Measurements from ENCODE around the gene SHISA5. TPM values are rescaled to one million over a fixed set of nuclear protein-coding genes. Genes with fewer than 3 reads are reported as not detected.

SHISA5 gene
- total RNA-seq, 4 donors from 2014 or later, result 17.0 to 31.6 (median 23.4) TPM

DNA sequence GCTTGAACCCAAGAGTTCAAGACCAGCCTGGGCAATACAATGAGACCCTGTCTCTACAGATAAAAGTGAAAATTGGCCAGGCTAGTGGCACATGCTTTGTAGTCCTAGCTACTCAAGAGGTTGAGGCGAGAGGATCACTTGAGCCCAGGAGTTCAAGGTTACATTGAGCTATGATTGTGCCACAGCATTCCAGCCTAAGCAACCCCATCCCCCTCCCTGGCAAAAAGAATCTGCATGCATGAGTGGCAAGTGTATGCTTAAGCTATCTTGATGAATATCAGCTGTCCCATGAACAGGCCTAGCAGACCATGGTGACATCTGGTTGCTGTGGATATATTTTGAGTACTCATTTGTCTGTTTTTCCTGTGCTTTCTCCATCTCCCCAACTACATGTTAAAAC is 52.7 kb downstream of the SHISA5 start:
- in situ Hi-C loops (cut with MboI; ENCODE audit: low sequenced_read_pairs in 4 of 4), result no loop called here
- H3K4me1 ChIP-seq, result peaks cover 13 to 14% of the 10 kb centered on the region in 2 donors
- no peak for ATAC-seq
- no peaks in the 10 kb centered on the region for H3K27me3 ChIP-seq
- DNase-seq, result no peak
- H3K36me3 ChIP-seq, result peaks cover 0 to 46% of the 10 kb centered on the region in 2 donors
- intact Hi-C loops (cut with DNase I; ENCODE audit: low total_unique reads), result no loop called here
- no peaks in the 10 kb centered on the region for H3K9me3 ChIP-seq
- H3K4me3 ChIP-seq, result no peak overlapping the region
- H3K27ac ChIP-seq, result no peak overlapping the region
- TF ChIP-seq, protein P1, sequence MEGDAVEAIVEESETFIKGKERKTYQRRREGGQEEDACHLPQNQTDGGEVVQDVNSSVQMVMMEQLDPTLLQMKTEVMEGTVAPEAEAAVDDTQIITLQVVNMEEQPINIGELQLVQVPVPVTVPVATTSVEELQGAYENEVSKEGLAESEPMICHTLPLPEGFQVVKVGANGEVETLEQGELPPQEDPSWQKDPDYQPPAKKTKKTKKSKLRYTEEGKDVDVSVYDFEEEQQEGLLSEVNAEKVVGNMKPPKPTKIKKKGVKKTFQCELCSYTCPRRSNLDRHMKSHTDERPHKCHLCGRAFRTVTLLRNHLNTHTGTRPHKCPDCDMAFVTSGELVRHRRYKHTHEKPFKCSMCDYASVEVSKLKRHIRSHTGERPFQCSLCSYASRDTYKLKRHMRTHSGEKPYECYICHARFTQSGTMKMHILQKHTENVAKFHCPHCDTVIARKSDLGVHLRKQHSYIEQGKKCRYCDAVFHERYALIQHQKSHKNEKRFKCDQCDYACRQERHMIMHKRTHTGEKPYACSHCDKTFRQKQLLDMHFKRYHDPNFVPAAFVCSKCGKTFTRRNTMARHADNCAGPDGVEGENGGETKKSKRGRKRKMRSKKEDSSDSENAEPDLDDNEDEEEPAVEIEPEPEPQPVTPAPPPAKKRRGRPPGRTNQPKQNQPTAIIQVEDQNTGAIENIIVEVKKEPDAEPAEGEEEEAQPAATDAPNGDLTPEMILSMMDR (IDR thresholded peaks at IDR 0.05 in 4 of 5, conservative IDR thresholded peaks at IDR 0.05 in 1 of 5), result no peak
- no peak for TF ChIP-seq POLR2A (IDR thresholded peaks at IDR 0.05)

- no peaks in the 10 kb centered on the region for H3K9me3 ChIP-seq
- peaks cover 26 to 28% of the 10 kb centered on the region in 2 donors for H3K4me1 ChIP-seq
- H3K27me3 ChIP-seq, result no peaks in the 10 kb centered on the region
- ATAC-seq (peak; percentile 92 to 94), DNase-seq (peak; percentile 84 to 87)
- peak within 1 kb of the TSS; percentile 77 to 95 (median 89) for H3K27ac ChIP-seq
- H3K4me3 ChIP-seq, result peak within 1 kb of the TSS; percentile 69 to 95 (median 76)
- H3K36me3 ChIP-seq, result peaks cover 0 to 22% of the 10 kb centered on the region in 2 donors
- TF ChIP-seq, protein P1 (IDR thresholded peaks at IDR 0.05 in 4 of 5, conservative IDR thresholded peaks at IDR 0.05 in 1 of 5), result peak in 1 of 5 experiments; percentile 18
- TF ChIP-seq POLR2A (IDR thresholded peaks at IDR 0.05), result peak; percentile 95 to 96
- intact Hi-C loops (cut with DNase I; ENCODE audit: low total_unique reads), result loop anchor here (10.0 kb wide), 1 partner anchor 1282 kb away; the partner anchor contains the start of gene SETD2
- in situ Hi-C loops (cut with MboI; ENCODE audit: low sequenced_read_pairs in 4 of 4), result no loop called here
Observed at GRCh38 chr3:48446425-48447193, 57.4 kb downstream of the SHISA5 start, which contains the start of gene ATRIP. Gene ATRIP, plus strand, starts transcription at chr3:48446737. Its CDS starts 109 bp downstream, at chr3:48446846.

- in situ Hi-C loops (cut with MboI; ENCODE audit: low sequenced_read_pairs in 4 of 4) (no loop called here), intact Hi-C loops (cut with DNase I; ENCODE audit: low total_unique reads) (loop anchor here (10.0 kb wide), 1 partner anchor 1281 kb away; the partner anchor contains the start of gene SETD2)
- Histone ChIP-seq H3K4me3 (peak overlapping the region; percentile 69 to 95 (median 76)), H3K9me3 (no peaks in the 10 kb centered on the region), H3K36me3 (peaks cover 0 to 26% of the 10 kb centered on the region in 2 donors), H3K4me1 (peaks cover 32 to 34% of the 10 kb centered on the region in 2 donors), H3K27me3 (no peaks in the 10 kb centered on the region), H3K27ac (peak overlapping the region; percentile 77 to 95 (median 89))
- DNase-seq (no peak), ATAC-seq (no peak)
- TF ChIP-seq, protein P1 (IDR thresholded peaks at IDR 0.05 in 4 of 5, conservative IDR thresholded peaks at IDR 0.05 in 1 of 5), result no peak
- no peak for TF ChIP-seq POLR2A (IDR thresholded peaks at IDR 0.05)
Observed at GRCh38 chr3:48446043-48446424, 57.9 kb downstream of the SHISA5 start.

DNA sequence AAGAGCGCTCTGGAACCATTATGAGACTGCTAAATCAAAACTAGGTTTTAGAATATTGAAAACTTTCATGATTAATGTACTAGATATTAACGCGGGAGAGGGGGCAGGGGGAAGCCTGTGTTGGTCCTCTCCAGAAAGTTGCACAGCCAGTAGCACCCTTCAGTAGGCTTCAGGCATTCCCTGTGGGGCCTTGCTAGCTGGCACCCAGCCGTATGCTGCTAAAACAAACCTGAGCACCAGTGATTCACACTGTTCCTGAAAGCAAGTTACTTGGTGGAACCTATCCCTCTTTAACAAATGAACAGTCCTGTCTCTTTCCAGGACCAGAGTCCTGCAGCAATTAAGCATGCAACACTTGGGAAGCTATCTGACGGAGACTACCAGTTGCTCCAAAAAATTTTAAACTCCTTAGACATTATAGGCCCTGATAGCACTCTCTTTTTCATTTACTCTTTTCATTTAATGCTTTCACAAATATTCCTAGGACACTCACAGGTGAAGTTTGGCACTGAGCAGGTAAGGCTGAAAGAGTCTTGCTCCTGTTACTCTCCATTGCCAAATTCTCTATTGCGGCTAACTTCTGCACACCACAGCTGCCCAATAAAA is 58.6 kb downstream of the SHISA5 start:
- no peak for ATAC-seq
- TF ChIP-seq, protein P1 (IDR thresholded peaks at IDR 0.05 in 4 of 5, conservative IDR thresholded peaks at IDR 0.05 in 1 of 5), result no peak
- intact Hi-C loops (cut with DNase I; ENCODE audit: low total_unique reads) (loop anchor here (10.0 kb wide), 1 partner anchor 1281 kb away; the partner anchor contains the start of gene SETD2), in situ Hi-C loops (cut with MboI; ENCODE audit: low sequenced_read_pairs in 4 of 4) (no loop called here)
- no peak for DNase-seq
- H3K9me3 ChIP-seq, result no peaks in the 10 kb centered on the region
- peaks cover 0 to 26% of the 10 kb centered on the region in 2 donors for H3K36me3 ChIP-seq
- peak overlapping the region in 2 of 4 donors; percentile 69 for H3K4me3 ChIP-seq
- peak overlapping the region in 2 of 4 donors; percentile 77 to 86 for H3K27ac ChIP-seq
- no peaks in the 10 kb centered on the region for H3K27me3 ChIP-seq
- H3K4me1 ChIP-seq, result peaks cover 36% of the 10 kb centered on the region in 2 donors

All from gastrocnemius medialis (tissue), 4 donors.